ENCODE results near the gene UMODL1.

The UMODL1 gene

GRCh38 chr21:42071146-42071737, at the start of gene UMODL1:
TSS of gene UMODL1 (plus strand) at chr21:42071317. CDS start at chr21:42071317, 0 bp downstream.
- no peak for DNase-seq (ENCODE audit: low read depth in 1 of 2, low spot score in 1 of 2)

- DNase-seq (ENCODE audit: low read depth in 1 of 2, low spot score in 1 of 2), result no peak
These were observed 49.6 kb upstream of the UMODL1 start for GRCh38 chr21:42021371-42022090.

- DNase-seq (ENCODE audit: low read depth in 1 of 2, low spot score in 1 of 2), result no peak
These were observed 49.1 kb upstream of the UMODL1 start for GRCh38 chr21:42022091-42022430.

- DNase-seq (ENCODE audit: low read depth in 1 of 2, low spot score in 1 of 2), result no peak
These were observed 48.2 kb upstream of the UMODL1 start for GRCh38 chr21:42022906-42023305.

- no peak for DNase-seq (ENCODE audit: low read depth in 1 of 2, low spot score in 1 of 2)
These were observed 45.6 kb upstream of the UMODL1 start for GRCh38 chr21:42025376-42026081.

GRCh38 chr21:42026082-42026435, 45.1 kb upstream of the UMODL1 start:
- no peak for DNase-seq (ENCODE audit: low read depth in 1 of 2, low spot score in 1 of 2)

GRCh38 chr21:42027085-42027821, 43.9 kb upstream of the UMODL1 start:
- DNase-seq (ENCODE audit: low read depth in 1 of 2, low spot score in 1 of 2), result no peak

GRCh38 chr21:42027822-42028765, 43.0 kb upstream of the UMODL1 start:
- DNase-seq (ENCODE audit: low read depth in 1 of 2, low spot score in 1 of 2), result no peak

GRCh38 chr21:42028766-42029425, 42.2 kb upstream of the UMODL1 start:
- no peak for DNase-seq (ENCODE audit: low read depth in 1 of 2, low spot score in 1 of 2)

- no peak for DNase-seq (ENCODE audit: low read depth in 1 of 2, low spot score in 1 of 2)
These were observed 40.8 kb upstream of the UMODL1 start for GRCh38 chr21:42030311-42030710.

GRCh38 chr21:42031241-42031640, 39.9 kb upstream of the UMODL1 start:
- no peak for DNase-seq (ENCODE audit: low read depth in 1 of 2, low spot score in 1 of 2)

- DNase-seq (ENCODE audit: low read depth in 1 of 2, low spot score in 1 of 2), result no peak
These were observed 39.3 kb upstream of the UMODL1 start for GRCh38 chr21:42031816-42032215.

GRCh38 chr21:42032266-42032665, 38.9 kb upstream of the UMODL1 start:
- no peak for DNase-seq (ENCODE audit: low read depth in 1 of 2, low spot score in 1 of 2)

- no peak for DNase-seq (ENCODE audit: low read depth in 1 of 2, low spot score in 1 of 2)
These were observed 38.1 kb upstream of the UMODL1 start for GRCh38 chr21:42032968-42033367.

- DNase-seq (ENCODE audit: low read depth in 1 of 2, low spot score in 1 of 2), result no peak
These were observed 34.8 kb upstream of the UMODL1 start for GRCh38 chr21:42036313-42036712.

GRCh38 chr21:42037516-42037915, 33.6 kb upstream of the UMODL1 start:
- no peak for DNase-seq (ENCODE audit: low read depth in 1 of 2, low spot score in 1 of 2)

GRCh38 chr21:42037943-42038342, 33.2 kb upstream of the UMODL1 start:
- no peak for DNase-seq (ENCODE audit: low read depth in 1 of 2, low spot score in 1 of 2)

GRCh38 chr21:42038393-42038792, 32.7 kb upstream of the UMODL1 start:
- DNase-seq (ENCODE audit: low read depth in 1 of 2, low spot score in 1 of 2), result no peak

GRCh38 chr21:42038826-42039425, 32.2 kb upstream of the UMODL1 start:
- no peak for DNase-seq (ENCODE audit: low read depth in 1 of 2, low spot score in 1 of 2)

GRCh38 chr21:42039470-42039901, 31.6 kb upstream of the UMODL1 start:
- no peak for DNase-seq (ENCODE audit: low read depth in 1 of 2, low spot score in 1 of 2)
